Caki2 (cell line): ENCODE results near the gene CASKIN1. TPM values are rescaled to one million over a fixed set of nuclear protein-coding genes. Genes with fewer than 3 reads are reported as not detected.

Experiments
- DNase-seq: peaks from one replicate; pipeline ENCODE4 v3.0.0-alpha.2; 2015; ENCODE audit warnings: low read depth
- in situ Hi-C: cut with HindIII; loops from 2 replicates; pipeline ENCODE4 v1.10.0; 2016; ENCODE audit warnings: low sequenced_read_pairs, low pct_unique_long_range_greater_than_20kb, mixed read lengths
- total RNA-seq: library from RNA; depleted of rRNA; stranded (reverse); fragments of >200 nt; shearing (Covaris generic); gene quantifications from 2 replicates; pipeline ENCODE4 v1.2.3, GENCODE V29; 2014; ENCODE audit warnings: low replicate concordance

CASKIN1 gene
- total RNA-seq, 1 experiment from 2014 or later, result 0.03 TPM

- in situ Hi-C loops, result no loop called here
- DNase-seq, result no peak
Observed at GRCh38 chr16:2233872-2234812, 37.7 kb upstream of the CASKIN1 start.

GRCh38 chr16:2233046-2233775 lies 36.8 kb upstream of the CASKIN1 start:
- in situ Hi-C loops, result no loop called here
- DNase-seq, result no peak

GRCh38 chr16:2232094-2232990 lies 35.9 kb upstream of the CASKIN1 start:
- no peak for DNase-seq
- in situ Hi-C loops, result no loop called here

DNA sequence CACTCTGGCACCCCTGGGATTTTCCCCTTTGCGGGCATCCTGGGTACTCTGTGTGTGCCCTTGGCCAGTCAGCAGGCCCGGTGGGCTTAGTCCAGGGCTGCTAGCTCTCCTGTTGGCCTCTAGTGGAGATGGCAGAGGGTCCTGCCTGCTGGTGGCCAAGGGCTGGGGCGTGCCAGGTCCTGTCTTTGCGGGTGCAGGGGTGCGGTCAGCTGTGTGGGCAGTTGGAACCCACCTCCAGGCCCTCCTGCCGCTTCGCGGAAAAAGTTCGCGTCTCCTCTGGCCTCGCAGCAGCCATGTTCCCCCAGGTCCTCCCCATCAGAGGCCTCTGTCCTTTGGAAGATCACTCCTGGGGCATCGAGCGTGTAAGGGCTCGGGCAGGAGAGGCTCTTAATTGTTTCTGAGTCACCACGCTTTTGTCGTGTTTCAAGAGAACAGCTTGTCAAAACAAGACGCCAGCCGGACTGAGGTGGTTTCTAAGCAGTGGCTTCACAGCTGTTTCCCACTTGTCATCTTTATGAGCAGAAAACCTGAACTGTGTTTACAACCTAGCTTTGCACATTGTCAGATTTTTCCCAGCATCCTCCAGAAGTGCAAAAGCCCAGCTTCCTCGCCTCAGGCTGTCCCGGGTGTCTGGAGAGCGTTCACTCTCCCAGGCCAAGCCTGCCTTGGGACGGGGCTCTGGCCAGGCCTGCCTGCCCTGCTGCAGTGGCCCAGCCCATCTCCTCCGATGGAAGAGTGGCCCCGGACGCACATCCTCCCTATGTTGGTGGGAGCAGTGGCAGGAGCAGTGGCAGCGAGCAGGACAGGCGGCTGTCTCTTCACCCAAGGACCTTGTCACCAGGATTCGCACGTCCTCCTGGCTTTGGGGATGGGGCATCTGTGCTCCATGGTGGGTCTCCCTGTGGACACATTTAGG lies 34.9 kb upstream of the CASKIN1 start:
- DNase-seq, result no peak

GRCh38 chr16:2230376-2230775 lies 34.0 kb upstream of the CASKIN1 start:
- no peak for DNase-seq

More for the DNA sequence above, 34.9 kb upstream of the CASKIN1 start:
- in situ Hi-C loops, result no loop called here

GRCh38 chr16:2229632-2230250 lies 33.3 kb upstream of the CASKIN1 start:
- no peak for DNase-seq
- in situ Hi-C loops, result no loop called here

More at GRCh38 chr16:2230376-2230775, 34.0 kb upstream of the CASKIN1 start:
- in situ Hi-C loops, result no loop called here

GRCh38 chr16:2229091-2229490 lies 32.7 kb upstream of the CASKIN1 start:
- in situ Hi-C loops, result no loop called here

GRCh38 chr16:2228161-2228824 lies 31.9 kb upstream of the CASKIN1 start:
- in situ Hi-C loops, result no loop called here
- no peak for DNase-seq

More at GRCh38 chr16:2229091-2229490, 32.7 kb upstream of the CASKIN1 start:
- no peak for DNase-seq

- DNase-seq, result no peak
- in situ Hi-C loops, result no loop called here
Observed at GRCh38 chr16:2226918-2227317, 30.5 kb upstream of the CASKIN1 start.

DNA sequence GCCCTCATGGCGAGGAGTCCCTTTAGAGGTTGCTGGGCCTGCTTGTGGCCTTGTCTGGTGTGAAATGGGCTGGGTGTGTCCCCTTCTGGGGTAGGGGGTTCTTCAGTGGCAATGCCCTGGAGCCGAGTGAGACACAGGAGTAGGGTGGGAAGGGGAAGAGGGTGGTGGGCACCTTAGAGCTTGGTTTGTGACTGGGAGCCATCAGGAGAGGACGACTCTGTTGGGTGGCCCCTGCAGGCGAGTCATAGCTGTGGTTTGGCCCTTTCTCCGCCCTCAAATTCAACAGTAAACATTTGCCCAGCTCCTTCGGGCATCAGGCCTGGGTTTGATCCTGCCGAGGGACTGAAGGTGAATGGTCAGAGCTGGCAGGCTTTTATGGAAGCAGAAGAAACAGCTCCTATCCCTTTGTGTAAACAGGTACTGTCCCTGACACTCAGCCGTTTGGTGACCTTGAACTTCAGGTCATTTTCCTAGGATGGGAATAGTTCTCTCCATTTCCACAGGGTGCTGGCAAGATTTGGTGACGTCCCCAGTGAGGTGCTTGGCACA lies 29.9 kb upstream of the CASKIN1 start:
- in situ Hi-C loops, result no loop called here
- peak; percentile 52 for DNase-seq

DNA sequence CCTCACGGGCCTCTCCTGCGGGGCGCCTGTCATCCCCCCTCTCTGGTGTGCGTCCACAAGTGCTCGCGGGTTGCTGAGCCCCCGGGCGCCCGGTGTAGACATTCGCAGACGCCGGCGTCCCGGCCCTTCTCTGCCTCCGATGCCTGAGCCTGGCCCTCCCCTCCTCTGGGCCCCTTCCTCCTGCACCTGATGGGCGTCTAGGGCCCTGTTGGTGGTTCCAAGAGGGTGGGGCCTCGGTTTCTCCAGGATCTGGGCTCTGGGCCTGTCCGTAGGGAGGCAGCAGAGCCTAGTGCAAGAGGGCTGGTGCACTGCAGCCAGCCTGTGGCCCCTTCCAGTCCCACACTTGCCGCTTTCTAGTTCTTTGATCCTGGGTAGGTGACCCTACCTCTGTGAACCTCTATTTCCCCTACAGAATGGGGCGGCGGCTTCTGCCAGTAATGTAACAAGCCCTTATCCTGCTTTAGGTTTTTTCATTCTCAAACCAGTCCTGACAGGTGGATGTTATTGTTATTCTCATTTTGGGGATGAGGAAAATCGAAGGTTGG lies 27.6 kb upstream of the CASKIN1 start:
- DNase-seq, result peak; percentile 61
- in situ Hi-C loops, result no loop called here

DNA sequence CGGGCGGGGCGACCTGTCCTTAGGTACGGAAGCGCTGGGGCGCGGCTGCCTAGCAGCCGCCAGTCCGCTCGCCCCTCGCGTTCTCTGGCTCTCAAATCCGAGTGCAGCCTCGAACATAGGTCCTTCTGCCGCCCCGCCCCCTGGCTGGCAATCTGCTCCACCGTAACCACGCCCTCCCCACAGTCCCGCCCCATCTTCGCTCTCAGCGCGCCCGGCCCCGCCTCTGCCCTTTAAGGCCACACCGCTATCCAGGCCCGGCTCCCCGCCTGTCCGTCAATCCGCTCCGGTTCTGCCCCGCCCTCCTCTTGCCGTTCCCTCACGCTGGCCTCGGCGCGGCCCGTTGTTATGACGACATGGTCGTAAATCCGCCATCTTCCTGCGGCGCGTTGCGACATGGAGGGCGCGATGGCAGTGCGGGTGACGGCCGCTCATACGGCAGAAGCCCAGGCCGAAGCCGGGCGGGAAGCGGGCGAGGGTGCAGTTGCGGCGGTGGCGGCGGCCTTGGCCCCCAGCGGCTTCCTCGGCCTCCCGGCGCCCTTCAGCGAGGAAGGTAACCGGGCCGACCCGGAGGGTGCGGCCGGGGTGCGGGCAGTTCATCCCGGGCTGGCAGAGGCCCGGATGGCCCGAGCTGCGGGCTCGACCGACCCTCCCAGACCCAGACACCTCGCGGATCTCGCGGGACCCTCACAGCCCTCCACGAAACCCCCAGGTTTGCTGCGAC lies 27.0 kb upstream of the CASKIN1 start, which contains the start of gene E4F1:
E4F1 (plus strand) TSS at position 371 of the 721 bp plus-strand sequence; CDS start at position 394, 23 bp downstream.
- in situ Hi-C loops, result no loop called here
- peak; percentile 100 for DNase-seq

DNA sequence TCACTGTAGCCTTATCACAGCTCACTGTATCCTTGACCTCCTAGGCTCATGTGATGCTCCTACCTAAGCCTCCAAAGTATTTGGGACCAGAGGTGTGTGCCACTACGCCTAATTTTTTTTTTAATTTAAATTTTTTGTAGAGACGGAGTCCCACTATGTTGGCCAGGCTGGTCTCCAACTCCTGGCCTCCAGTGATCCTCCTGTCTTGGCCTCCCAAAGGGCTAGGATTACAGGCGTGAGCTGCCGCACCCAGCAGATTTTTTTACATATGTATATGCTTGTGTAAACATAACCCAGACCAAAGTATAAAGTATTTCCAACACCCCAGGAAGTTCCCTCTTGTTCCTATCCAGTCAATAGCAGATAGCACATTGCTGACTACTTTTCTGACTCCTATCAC lies 19.9 kb upstream of the CASKIN1 start:
- in situ Hi-C loops, result no loop called here
- DNase-seq, result no peak

- no peak for DNase-seq
- in situ Hi-C loops, result no loop called here
Observed at GRCh38 chr16:2214719-2214968, 18.2 kb upstream of the CASKIN1 start, which contains the start of gene PGP. TSS of gene PGP (minus strand) at chr16:2214840. CDS start at chr16:2214777, 63 bp downstream.
